HepG2 (cell line): ENCODE measurements around the gene RNFT1. TPM values are rescaled to one million over a fixed set of nuclear protein-coding genes. Genes with fewer than 3 reads are reported as not detected.

Experiments used
- ADNP ChIP-seq: sonication (generic); formaldehyde crosslinking; IDR thresholded peaks from 2 replicates; pipeline ENCODE4 v1.4.0; 2020; ENCODE audit warnings: missing genetic modification reagents
- FOXJ3 ChIP-seq: sonication (generic); formaldehyde crosslinking; IDR thresholded peaks from 2 replicates; pipeline ENCODE4 v1.4.0; 2020; ENCODE audit warnings: missing genetic modification reagents, mild to moderate bottlenecking, borderline replicate concordance
- FOXK1 ChIP-seq: sonication (generic); formaldehyde crosslinking; IDR thresholded peaks from 2 replicates; pipeline ENCODE4 v1.4.0; 2020; ENCODE audit warnings: low read depth, missing genetic modification reagents, borderline replicate concordance
- HIVEP1 ChIP-seq: sonication (generic); formaldehyde crosslinking; IDR thresholded peaks from 2 replicates; pipeline ENCODE4 v1.4.0; 2020; ENCODE audit warnings: mild to moderate bottlenecking, missing genetic modification reagents
- LCORL ChIP-seq, 2 experiments: fragments of 450-650 bp in 1 of 2; sonication (generic) in 1 of 2; formaldehyde crosslinking in 1 of 2; IDR thresholded peaks; 2 replicates each; pipeline versions ENCODE4 v1.5.0 to v1.6.1; 2017 to 2020; ENCODE audit warnings: antibody characterized with exemption in 1 of 2, missing genetic modification reagents in 1 of 2
- POLR2G ChIP-seq: fragments of 200-400 bp; formaldehyde crosslinking; IDR thresholded peaks from 2 replicates; pipeline ENCODE4 v1.6.1; 2018; ENCODE audit warnings: mild to moderate bottlenecking, low read depth, low read length, moderate library complexity
- RFXANK ChIP-seq: IDR thresholded peaks from 2 replicates; pipeline ENCODE4 v1.6.1; 2016
- SMC3 ChIP-seq: IDR thresholded peaks from 2 replicates; pipeline ENCODE4 v1.6.1; 2011; ENCODE audit warnings: low read length, improper control_type of control experiment
- SNRNP70 ChIP-seq: fragments of 200-400 bp; formaldehyde crosslinking; IDR thresholded peaks from 2 replicates; pipeline ENCODE4 v1.6.1; 2017; ENCODE audit warnings: mild to moderate bottlenecking, low read depth, low read length, moderate library complexity
- STAG1 ChIP-seq: sonication (generic); formaldehyde crosslinking; IDR thresholded peaks from 2 replicates; pipeline ENCODE4 v1.4.0; 2020; ENCODE audit warnings: missing genetic modification reagents
- ZBTB7A ChIP-seq: sonication (generic); formaldehyde crosslinking; IDR thresholded peaks from 2 replicates; pipeline ENCODE4 v1.8.0; 2022; ENCODE audit warnings: mild to moderate bottlenecking, missing genetic modification reagents
- ZNF501 ChIP-seq: sonication (generic); formaldehyde crosslinking; IDR thresholded peaks from 2 replicates; pipeline ENCODE4 v1.5.1; 2020; ENCODE audit warnings: mild to moderate bottlenecking, moderate library complexity, missing genetic modification reagents
- ZNF556 ChIP-seq: sonication (generic); formaldehyde crosslinking; IDR thresholded peaks from 2 replicates; pipeline ENCODE4 v1.4.0; 2020; ENCODE audit warnings: mild to moderate bottlenecking, missing genetic modification reagents, borderline replicate concordance
- ZNF772 ChIP-seq: sonication (generic); formaldehyde crosslinking; IDR thresholded peaks from 2 replicates; pipeline ENCODE4 v1.5.0; 2020; ENCODE audit warnings: mild to moderate bottlenecking, missing genetic modification reagents
- polyA plus RNA-seq, 8 experiments: library from polyadenylated mRNA; depleted of rRNA in 3 of 8; stranded (reverse) in 7 of 8; unstranded in 1 of 8; fragments of >200 nt; fragmentation: Illumina TruSeq in 4 of 8; extraction: Trizol in 4 of 8; gene quantifications; 2 replicates each; pipeline versions ENCODE4 v1.2.1 to v1.2.3, GENCODE V29; 2011 to 2016; ENCODE audit warnings: low read depth in 4 of 8, missing spikeins in 1 of 8, mixed read lengths in 1 of 8; ENCODE audit not compliant: insufficient read depth in 1 of 8
- total RNA-seq, 5 experiments: library from RNA; depleted of rRNA; stranded (reverse); fragments of >200 nt; fragmentation: Illumina TruSeq; extraction: Trizol; gene quantifications; 2 replicates each; pipeline ENCODE4 v1.2.3, GENCODE V29; 2016; ENCODE audit warnings: low read depth in 1 of 5
- TF ChIP-seq, protein P1 (sequence below): sonication (generic); formaldehyde crosslinking; IDR thresholded peaks from 2 replicates; pipeline ENCODE4 v1.4.0; 2020; ENCODE audit warnings: missing genetic modification reagents, borderline replicate concordance
- TF ChIP-seq, protein P2 (sequence below): sonication (generic); formaldehyde crosslinking; IDR thresholded peaks from 2 replicates; pipeline ENCODE4 v1.5.1; 2020; ENCODE audit warnings: mild to moderate bottlenecking, missing genetic modification reagents, moderate library complexity
- TF ChIP-seq, protein P3 (sequence below): IDR thresholded peaks from 2 replicates; pipeline ENCODE4 v1.6.1; 2012; ENCODE audit warnings: low read depth, low read length, improper control_type of control experiment
- TF ChIP-seq, protein P4 (sequence below): sonication (generic); formaldehyde crosslinking; IDR thresholded peaks from 2 replicates; pipeline ENCODE4 v1.5.1; 2020; ENCODE audit warnings: mild to moderate bottlenecking, missing genetic modification reagents

Gene RNFT1
- total and polyA plus RNA-seq, 2 of the 13 experiments (the other 11 are each of a cell fraction or from before 2014, with no cell fraction given): 19.1 to 22.1 TPM

DNA sequence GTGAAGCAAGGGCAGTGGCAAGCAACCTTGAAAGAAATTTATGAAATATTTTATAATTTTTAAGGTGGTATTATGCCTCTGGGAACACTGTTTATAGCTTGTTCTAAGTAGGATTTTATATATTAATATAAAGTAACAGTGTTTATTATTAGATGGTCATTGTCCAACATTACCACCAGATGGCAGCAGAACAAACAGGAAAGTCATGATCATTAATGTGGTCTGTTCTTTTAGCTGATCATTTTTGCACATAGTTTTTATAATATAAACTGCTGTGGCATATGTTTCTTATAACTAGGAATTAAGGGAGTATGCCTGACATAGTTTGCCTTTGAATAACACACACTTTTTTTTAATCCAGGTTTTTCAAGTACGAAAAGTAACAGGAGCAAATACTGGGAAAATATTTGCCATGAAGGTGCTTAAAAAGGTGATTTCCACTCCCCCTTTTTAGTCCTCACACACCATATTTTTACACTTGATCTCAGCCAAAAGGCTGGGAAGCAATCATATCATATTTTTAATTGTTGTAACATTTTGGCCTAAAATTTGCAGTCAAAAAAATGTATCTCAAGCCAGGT is 50.2 kb downstream of the RNFT1 start (continued):
- TF ChIP-seq, protein P1, sequence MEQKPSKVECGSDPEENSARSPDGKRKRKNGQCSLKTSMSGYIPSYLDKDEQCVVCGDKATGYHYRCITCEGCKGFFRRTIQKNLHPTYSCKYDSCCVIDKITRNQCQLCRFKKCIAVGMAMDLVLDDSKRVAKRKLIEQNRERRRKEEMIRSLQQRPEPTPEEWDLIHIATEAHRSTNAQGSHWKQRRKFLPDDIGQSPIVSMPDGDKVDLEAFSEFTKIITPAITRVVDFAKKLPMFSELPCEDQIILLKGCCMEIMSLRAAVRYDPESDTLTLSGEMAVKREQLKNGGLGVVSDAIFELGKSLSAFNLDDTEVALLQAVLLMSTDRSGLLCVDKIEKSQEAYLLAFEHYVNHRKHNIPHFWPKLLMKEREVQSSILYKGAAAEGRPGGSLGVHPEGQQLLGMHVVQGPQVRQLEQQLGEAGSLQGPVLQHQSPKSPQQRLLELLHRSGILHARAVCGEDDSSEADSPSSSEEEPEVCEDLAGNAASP (CRISPR knock-in tag): no peak
- TF ChIP-seq, protein P2, sequence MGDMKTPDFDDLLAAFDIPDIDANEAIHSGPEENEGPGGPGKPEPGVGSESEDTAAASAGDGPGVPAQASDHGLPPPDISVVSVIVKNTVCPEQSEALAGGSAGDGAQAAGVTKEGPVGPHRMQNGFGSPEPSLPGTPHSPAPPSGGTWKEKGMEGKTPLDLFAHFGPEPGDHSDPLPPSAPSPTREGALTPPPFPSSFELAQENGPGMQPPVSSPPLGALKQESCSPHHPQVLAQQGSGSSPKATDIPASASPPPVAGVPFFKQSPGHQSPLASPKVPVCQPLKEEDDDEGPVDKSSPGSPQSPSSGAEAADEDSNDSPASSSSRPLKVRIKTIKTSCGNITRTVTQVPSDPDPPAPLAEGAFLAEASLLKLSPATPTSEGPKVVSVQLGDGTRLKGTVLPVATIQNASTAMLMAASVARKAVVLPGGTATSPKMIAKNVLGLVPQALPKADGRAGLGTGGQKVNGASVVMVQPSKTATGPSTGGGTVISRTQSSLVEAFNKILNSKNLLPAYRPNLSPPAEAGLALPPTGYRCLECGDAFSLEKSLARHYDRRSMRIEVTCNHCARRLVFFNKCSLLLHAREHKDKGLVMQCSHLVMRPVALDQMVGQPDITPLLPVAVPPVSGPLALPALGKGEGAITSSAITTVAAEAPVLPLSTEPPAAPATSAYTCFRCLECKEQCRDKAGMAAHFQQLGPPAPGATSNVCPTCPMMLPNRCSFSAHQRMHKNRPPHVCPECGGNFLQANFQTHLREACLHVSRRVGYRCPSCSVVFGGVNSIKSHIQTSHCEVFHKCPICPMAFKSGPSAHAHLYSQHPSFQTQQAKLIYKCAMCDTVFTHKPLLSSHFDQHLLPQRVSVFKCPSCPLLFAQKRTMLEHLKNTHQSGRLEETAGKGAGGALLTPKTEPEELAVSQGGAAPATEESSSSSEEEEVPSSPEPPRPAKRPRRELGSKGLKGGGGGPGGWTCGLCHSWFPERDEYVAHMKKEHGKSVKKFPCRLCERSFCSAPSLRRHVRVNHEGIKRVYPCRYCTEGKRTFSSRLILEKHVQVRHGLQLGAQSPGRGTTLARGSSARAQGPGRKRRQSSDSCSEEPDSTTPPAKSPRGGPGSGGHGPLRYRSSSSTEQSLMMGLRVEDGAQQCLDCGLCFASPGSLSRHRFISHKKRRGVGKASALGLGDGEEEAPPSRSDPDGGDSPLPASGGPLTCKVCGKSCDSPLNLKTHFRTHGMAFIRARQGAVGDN (CRISPR knock-in tag): no peak
- TF ChIP-seq SMC3 (peak; percentile 64), STAG1 (peak; percentile 46; the same call in 1 of the 2 replicates), ZNF501 (CRISPR knock-in tag) (no peak), ADNP (CRISPR knock-in tag) (no peak), ZNF772 (CRISPR knock-in tag) (no peak), LCORL (IDR thresholded peaks at IDR 0.05) (no peak), LCORL (CRISPR knock-in tag; IDR thresholded peaks at IDR 0.05) (no peak), ZNF556 (CRISPR knock-in tag) (no peak), FOXK1 (CRISPR knock-in tag) (no peak), FOXJ3 (CRISPR knock-in tag) (no peak), POLR2G (no peak), RFXANK (CRISPR knock-in tag) (no peak), HIVEP1 (CRISPR knock-in tag) (no peak), ZBTB7A (CRISPR knock-in tag) (no peak), SNRNP70 (no peak)
- TF ChIP-seq, protein P3, sequence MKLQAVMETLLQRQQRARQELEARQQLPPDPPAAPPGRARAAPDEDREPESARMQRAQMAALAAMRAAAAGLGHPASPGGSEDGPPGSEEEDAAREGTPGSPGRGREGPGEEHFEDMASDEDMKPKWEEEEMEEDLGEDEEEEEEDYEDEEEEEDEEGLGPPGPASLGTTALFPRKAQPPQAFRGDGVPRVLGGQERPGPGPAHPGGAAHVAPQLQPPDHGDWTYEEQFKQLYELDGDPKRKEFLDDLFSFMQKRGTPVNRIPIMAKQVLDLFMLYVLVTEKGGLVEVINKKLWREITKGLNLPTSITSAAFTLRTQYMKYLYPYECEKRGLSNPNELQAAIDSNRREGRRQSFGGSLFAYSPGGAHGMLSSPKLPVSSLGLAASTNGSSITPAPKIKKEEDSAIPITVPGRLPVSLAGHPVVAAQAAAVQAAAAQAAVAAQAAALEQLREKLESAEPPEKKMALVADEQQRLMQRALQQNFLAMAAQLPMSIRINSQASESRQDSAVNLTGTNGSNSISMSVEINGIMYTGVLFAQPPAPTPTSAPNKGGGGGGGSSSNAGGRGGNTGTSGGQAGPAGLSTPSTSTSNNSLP: peak; percentile 81
- TF ChIP-seq, protein P4, sequence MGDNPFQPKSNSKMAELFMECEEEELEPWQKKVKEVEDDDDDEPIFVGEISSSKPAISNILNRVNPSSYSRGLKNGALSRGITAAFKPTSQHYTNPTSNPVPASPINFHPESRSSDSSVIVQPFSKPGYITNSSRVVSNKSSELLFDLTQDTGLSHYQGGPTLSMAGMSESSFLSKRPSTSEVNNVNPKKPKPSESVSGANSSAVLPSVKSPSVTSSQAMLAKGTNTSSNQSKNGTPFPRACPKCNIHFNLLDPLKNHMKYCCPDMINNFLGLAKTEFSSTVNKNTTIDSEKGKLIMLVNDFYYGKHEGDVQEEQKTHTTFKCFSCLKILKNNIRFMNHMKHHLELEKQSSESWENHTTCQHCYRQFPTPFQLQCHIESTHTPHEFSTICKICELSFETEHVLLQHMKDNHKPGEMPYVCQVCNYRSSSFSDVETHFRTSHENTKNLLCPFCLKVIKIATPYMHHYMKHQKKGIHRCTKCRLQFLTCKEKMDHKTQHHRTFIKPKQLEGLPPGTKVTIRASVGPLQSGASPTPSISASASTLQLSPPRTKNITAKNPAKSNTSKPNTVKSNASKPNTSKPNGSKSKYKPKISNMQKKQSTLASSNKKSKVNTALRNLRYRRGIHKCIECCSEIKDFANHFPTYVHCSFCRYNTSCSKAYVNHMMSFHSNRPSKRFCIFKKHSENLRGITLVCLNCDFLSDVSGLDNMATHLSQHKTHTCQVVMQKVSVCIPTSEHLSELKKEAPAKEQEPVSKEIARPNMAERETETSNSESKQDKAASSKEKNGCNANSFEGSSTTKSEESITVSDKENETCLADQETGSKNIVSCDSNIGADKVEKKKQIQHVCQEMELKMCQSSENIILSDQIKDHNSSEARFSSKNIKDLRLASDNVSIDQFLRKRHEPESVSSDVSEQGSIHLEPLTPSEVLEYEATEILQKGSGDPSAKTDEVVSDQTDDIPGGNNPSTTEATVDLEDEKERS (CRISPR knock-in tag): no peak
